CD4-positive, alpha-beta T cell (primary cell): ENCODE data around the gene GCSAML. TPM values are rescaled to one million over a fixed set of nuclear protein-coding genes. Genes with fewer than 3 reads are reported as not detected.

ENCODE experiments used
- ATAC-seq: fragments of 200-7000 bp; cut with Tn5 transposase; one replicate; pipeline ENCODE4 v1.10.0; 2022; ENCODE audit warnings: mild to moderate bottlenecking; ENCODE audit not compliant: poor library complexity
- CTCF ChIA-PET: fragments of 350-600 bp; sonication (Branson Sonifier 250); formaldehyde crosslinking; loops from one replicate; lab custom pipeline; 2021; ENCODE audit warnings: antibody characterized with exemption, inconsistent platforms; lab: Charles Lee
- POLR2A ChIA-PET: fragments of 350-600 bp; sonication (Branson Sonifier 250); formaldehyde crosslinking; loops from one replicate; lab custom pipeline; 2021; ENCODE audit warnings: antibody characterized with exemption, inconsistent platforms; lab: Charles Lee
- DNase-seq, 14 experiments: peaks; one replicate each; pipeline ENCODE4 v3.0.0-alpha.2; 2013 to 2020; ENCODE audit warnings: mixed read lengths in 2 of 14
- H3K27ac ChIP-seq, 2 donors: one replicate each; pipeline versions ENCODE4 v1.5.1 to v1.7.0; 2013; ENCODE audit warnings: low read length in 2 of 2, low read depth in 1 of 2, mild to moderate bottlenecking in 1 of 2
- H3K27me3 ChIP-seq, 2 experiments: 1 replicate in 1 of 2; 2 replicates in 1 of 2; pipeline versions ENCODE4 v1.6.1 to v1.7.0; 2013; ENCODE audit warnings: low read length in 2 of 2, control low read depth in 1 of 2, mild to moderate bottlenecking in 1 of 2, moderate library complexity in 1 of 2; ENCODE audit not compliant: insufficient read depth in 2 of 2, control insufficient read depth in 1 of 2
- H3K36me3 ChIP-seq: one replicate; pipeline ENCODE4 v1.6.1; 2013; ENCODE audit warnings: low read length, control low read depth; ENCODE audit not compliant: insufficient read depth
- H3K4me1 ChIP-seq: one replicate; pipeline ENCODE4 v1.6.1; 2013; ENCODE audit warnings: low read length, control low read depth; ENCODE audit not compliant: insufficient read depth
- H3K4me3 ChIP-seq: one replicate; pipeline ENCODE4 v1.5.1; 2013; ENCODE audit warnings: mild to moderate bottlenecking, low read length, moderate library complexity
- H3K9me3 ChIP-seq, 2 experiments: 1 replicate in 1 of 2; 2 replicates in 1 of 2; pipeline versions ENCODE4 v1.6.1 to v1.7.0; 2013; ENCODE audit warnings: low read length in 2 of 2, mild to moderate bottlenecking in 2 of 2, control low read depth in 1 of 2, moderate library complexity in 1 of 2; ENCODE audit not compliant: control insufficient read depth in 1 of 2, insufficient read depth in 1 of 2
- H3K27ac Mint-ChIP-seq: one replicate; pipeline ENCODE4 v1.8.0; 2020; ENCODE audit warnings: mixed read lengths
- H3K27me3 Mint-ChIP-seq: one replicate; pipeline ENCODE4 v1.8.0; 2021; ENCODE audit warnings: mixed read lengths
- H3K36me3 Mint-ChIP-seq: one replicate; pipeline ENCODE4 v1.8.0; 2021; ENCODE audit warnings: low read depth, mixed read lengths
- H3K4me1 Mint-ChIP-seq: one replicate; pipeline ENCODE4 v1.8.0; 2021; ENCODE audit warnings: low read depth, mixed read lengths
- H3K4me3 Mint-ChIP-seq: one replicate; pipeline ENCODE4 v1.8.0; 2020; ENCODE audit warnings: mild to moderate bottlenecking, mixed read lengths
- H3K9me3 Mint-ChIP-seq: one replicate; pipeline ENCODE4 v1.8.0; 2020; ENCODE audit warnings: mixed read lengths
- intact Hi-C, 2 experiments: fragments of 100-400 bp; cut with DNase I in 1 of 2; cut with micrococcal nuclease in 1 of 2; formaldehyde crosslinking; loops; one replicate each; pipeline versions ENCODE4 v1.15.1 to v1.9.0; 2023 to 2025; cut with DNase I, micrococcal nuclease
- total RNA-seq, 174 experiments: library from RNA in 2 of 174; stranded (reverse) in 2 of 174; gene quantifications; one replicate each; pipeline ENCODE4 v1.2.3 and lab custom pipeline; 2021 to 2026
- TF ChIP-seq, protein P1 (sequence below): fragments of 200-600 bp; IDR thresholded peaks from one replicate; pipeline ENCODE4 v1.8.0; 2022; ENCODE audit warnings: antibody characterized with exemption, mild to moderate bottlenecking

Gene GCSAML
- total RNA-seq, 2 experiments from 2014 or later = not detected

DNA sequence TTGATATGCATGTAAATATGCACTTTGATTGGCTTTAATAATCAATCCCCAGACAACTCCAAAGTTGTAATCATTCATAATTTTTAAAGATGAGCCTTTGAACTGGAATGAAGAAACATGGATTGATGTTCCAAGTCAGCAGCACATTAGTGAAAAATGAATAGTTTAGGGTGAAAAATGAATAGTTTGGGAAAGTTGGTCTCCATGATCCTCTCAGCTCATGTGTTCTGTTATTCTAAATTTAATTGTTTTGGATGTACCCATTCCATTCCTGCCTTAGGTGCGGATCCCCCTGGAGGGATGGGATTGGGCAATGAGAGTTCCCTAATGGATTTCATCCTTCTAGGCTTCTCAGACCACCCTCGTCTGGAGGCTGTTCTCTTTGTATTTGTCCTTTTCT, 56.4 kb downstream of the GCSAML start, which contains the start of gene OR2G3:
Gene OR2G3, plus strand, starts transcription at position 301 of the 400 bp plus-strand sequence. Its CDS starts 0 bp downstream, at position 301.
- H3K4me1 Mint-ChIP-seq = no peaks in the 10 kb centered on the region
- Histone ChIP-seq H3K27me3 (no peaks in the 10 kb centered on the region), H3K27ac (no peak within 1 kb of the TSS), H3K9me3 (peaks cover 0 to 4% of the 10 kb centered on the region in 2 experiments), H3K36me3 (no peaks in the 10 kb centered on the region), H3K4me3 (no peak within 1 kb of the TSS), H3K4me1 (no peaks in the 10 kb centered on the region)
- peaks cover 2% of the 10 kb centered on the region for H3K9me3 Mint-ChIP-seq
- ChIA-PET POLR2A (no interaction called here), CTCF (no interaction called here)
- H3K27me3 Mint-ChIP-seq = peaks cover 19% of the 10 kb centered on the region
- no peak within 1 kb of the TSS for H3K27ac Mint-ChIP-seq
- no peak for DNase-seq
- ATAC-seq = no peak
- H3K36me3 Mint-ChIP-seq = no peaks in the 10 kb centered on the region
- no peak within 1 kb of the TSS for H3K4me3 Mint-ChIP-seq
- TF ChIP-seq, protein P1, sequence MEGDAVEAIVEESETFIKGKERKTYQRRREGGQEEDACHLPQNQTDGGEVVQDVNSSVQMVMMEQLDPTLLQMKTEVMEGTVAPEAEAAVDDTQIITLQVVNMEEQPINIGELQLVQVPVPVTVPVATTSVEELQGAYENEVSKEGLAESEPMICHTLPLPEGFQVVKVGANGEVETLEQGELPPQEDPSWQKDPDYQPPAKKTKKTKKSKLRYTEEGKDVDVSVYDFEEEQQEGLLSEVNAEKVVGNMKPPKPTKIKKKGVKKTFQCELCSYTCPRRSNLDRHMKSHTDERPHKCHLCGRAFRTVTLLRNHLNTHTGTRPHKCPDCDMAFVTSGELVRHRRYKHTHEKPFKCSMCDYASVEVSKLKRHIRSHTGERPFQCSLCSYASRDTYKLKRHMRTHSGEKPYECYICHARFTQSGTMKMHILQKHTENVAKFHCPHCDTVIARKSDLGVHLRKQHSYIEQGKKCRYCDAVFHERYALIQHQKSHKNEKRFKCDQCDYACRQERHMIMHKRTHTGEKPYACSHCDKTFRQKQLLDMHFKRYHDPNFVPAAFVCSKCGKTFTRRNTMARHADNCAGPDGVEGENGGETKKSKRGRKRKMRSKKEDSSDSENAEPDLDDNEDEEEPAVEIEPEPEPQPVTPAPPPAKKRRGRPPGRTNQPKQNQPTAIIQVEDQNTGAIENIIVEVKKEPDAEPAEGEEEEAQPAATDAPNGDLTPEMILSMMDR = no peak
- intact Hi-C loops = no loop called here

DNA sequence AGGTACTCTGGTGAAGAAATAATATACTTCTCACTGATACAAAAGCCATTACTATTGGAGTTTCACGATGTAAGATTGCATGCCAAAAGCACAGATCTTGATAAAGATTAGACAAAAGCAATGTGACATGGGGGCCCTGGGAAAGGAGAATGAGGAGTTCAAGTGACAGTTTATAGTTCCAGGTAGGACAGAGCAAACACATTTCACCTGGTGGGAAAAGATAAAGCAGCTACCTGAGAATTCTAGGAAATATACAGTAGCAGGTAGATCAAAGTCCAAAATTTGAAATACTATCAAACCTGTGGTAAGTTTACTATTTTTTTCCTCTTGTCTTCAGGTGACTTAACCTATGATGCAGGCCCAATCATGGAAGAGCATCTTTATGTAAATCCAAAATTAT, 64.5 kb downstream of the GCSAML start:
- POLR2A ChIA-PET = no interaction called here
- TF ChIP-seq, protein P1 = no peak
- ATAC-seq (no peak), DNase-seq (no peak)
- Mint-ChIP-seq H3K4me1 (no peaks in the 10 kb centered on the region), H3K9me3 (peaks cover 2% of the 10 kb centered on the region), H3K4me3 (no peak overlapping the region), H3K27me3 (no peaks in the 10 kb centered on the region), H3K36me3 (no peaks in the 10 kb centered on the region), H3K27ac (no peak overlapping the region)
- Histone ChIP-seq H3K36me3 (no peaks in the 10 kb centered on the region), H3K9me3 (peaks cover 0 to 8% of the 10 kb centered on the region in 2 experiments), H3K27ac (no peak overlapping the region), H3K4me1 (no peaks in the 10 kb centered on the region), H3K4me3 (no peak overlapping the region), H3K27me3 (no peaks in the 10 kb centered on the region)
- CTCF ChIA-PET = no interaction called here
- intact Hi-C loops = no loop called here

DNA sequence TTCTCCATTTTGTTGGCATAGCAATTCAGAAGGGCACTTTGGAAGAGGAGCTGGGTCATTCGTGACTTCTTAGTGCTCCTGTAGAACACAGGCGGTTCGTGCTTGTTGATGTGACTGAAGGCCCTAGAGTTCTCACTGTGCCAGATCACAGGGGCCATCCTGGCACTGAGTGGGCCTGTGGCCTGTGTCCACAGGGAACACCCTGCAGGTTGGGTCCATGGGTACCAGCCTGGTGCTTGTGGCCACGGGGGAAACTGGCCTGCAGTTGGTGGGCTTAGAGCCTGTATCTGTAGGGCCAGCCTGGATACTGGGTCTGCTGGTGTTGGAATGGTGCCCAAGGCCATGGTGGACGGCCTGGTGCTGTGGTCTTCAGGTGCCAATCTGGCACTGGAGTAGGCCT, 65.7 kb downstream of the GCSAML start:
- Histone ChIP-seq H3K27me3 (no peaks in the 10 kb centered on the region), H3K4me1 (no peaks in the 10 kb centered on the region), H3K9me3 (peaks cover 0 to 8% of the 10 kb centered on the region in 2 experiments), H3K4me3 (no peak overlapping the region), H3K36me3 (no peaks in the 10 kb centered on the region), H3K27ac (no peak overlapping the region)
- Mint-ChIP-seq H3K27ac (no peak overlapping the region), H3K4me1 (no peaks in the 10 kb centered on the region), H3K4me3 (no peak overlapping the region), H3K27me3 (no peaks in the 10 kb centered on the region), H3K9me3 (no peaks in the 10 kb centered on the region), H3K36me3 (no peaks in the 10 kb centered on the region)
- intact Hi-C loops = no loop called here
- ChIA-PET POLR2A (no interaction called here), CTCF (no interaction called here)
- ATAC-seq (no peak), DNase-seq (no peak)
- TF ChIP-seq, protein P1 = no peak

Other genes starting within 250 kb of the GCSAML start
- 10 to 100 TPM; 15.8 to 19.9 TPM for gene ZNF496, start 217.3 kb upstream of the GCSAML start, total RNA-seq
- gene NLRP3, start 133.0 kb upstream of the GCSAML start, total RNA-seq = 1 to 10 TPM; 7.8 to 8.5 TPM
- gene OR2B11, start 91.0 kb upstream of the GCSAML start, total RNA-seq = not detected
- not detected for gene OR2C3, start 12.7 kb upstream of the GCSAML start, total RNA-seq
- not detected for gene OR2G2, start 39.2 kb downstream of the GCSAML start, total RNA-seq
- gene OR2G3, start 56.5 kb downstream of the GCSAML start, total RNA-seq = not detected
- not detected for gene OR13G1, start 130.6 kb downstream of the GCSAML start, total RNA-seq
- not detected for gene OR6F1, start 167.5 kb downstream of the GCSAML start, total RNA-seq
- gene OR14K1, start 189.5 kb downstream of the GCSAML start, total RNA-seq = not detected
- gene OR14A2, start 199.0 kb downstream of the GCSAML start, total RNA-seq = not detected
- not detected for gene OR1C1, start 211.4 kb downstream of the GCSAML start, total RNA-seq